HG03095 (cell line): ENCODE data around the gene TGIF2.
A peak's percentile ranks its signal among the peaks of the same experiment; 100 is the strongest.
"Not testable (repeated sequence)": the region's sequence is repeated elsewhere in the genome, so short reads cannot be mapped to it uniquely, and the experiment has no call there.

Source experiments
- ATAC-seq: cut with Tn5 transposase; IDR thresholded peaks from one replicate; pipeline ENCODE4 v1.9.1; 2021; ENCODE audit warnings: moderate library complexity; ENCODE audit not compliant: unreplicated experiment

The TGIF2 gene

DNA sequence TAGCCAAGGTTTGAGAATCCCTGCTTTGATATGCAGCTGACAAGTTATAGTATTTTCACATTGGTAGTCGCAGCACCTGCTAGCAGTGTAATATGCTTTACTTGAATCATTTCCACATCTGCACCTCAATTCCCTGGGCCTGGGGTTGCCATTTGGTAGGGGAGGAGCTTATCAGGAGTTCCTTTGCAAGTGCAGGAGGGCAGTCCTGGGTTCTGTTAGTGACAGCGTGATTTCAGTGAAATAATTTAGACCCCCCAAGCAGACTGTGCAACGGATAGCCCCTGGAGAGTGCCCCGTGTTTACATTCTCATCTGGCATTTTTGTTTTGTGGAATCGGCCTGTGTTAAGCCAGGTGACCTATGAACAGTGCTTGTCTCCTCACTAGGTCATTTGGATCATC is 38.2 kb downstream of the TGIF2 start:
- no peak for ATAC-seq

- ATAC-seq, result no peak
Observed at GRCh38 chr20:36613974-36614373, 40.6 kb downstream of the TGIF2 start.

DNA sequence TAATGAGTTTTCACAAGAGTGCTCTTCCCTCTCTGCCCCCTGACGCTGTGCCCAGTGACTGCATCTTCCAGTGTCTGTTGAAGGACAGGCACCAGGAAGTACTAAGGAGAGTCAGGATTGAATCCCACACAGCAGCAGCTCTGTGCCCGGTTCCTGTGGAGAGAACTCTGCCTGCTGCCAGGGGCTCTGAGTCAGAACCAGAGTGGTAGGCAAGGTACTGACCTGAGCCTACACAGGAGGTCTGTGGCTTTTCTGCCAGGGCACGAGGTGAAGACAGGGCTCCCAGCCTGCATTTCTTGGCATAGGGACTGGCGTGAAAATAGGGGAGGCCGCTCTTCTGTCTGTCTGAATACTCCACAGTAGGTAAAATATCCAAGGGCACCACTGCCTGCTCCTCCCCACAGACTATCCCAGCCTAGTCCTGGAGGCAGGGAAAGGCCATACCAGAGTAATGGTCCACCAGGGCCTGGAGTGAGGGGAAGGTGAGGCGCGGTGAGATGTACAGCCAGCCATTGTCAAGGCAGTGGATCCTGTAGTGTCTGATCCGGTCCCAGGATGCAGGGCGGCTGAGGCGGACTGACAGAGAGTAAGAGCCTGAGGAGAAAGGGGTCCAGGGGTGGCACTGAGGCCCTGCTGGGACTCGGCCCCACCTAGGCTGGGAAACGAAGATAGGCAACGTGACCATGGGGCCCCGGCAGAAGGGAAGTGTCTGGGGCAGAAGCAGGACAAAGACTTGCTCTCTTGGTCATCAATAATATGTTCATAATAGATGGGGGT is 41.6 kb downstream of the TGIF2 start:
- no peak for ATAC-seq

- ATAC-seq, result no peak
Observed at GRCh38 chr20:36620917-36621316, 47.5 kb downstream of the TGIF2 start.

GRCh38 chr20:36623444-36623843 is 50.0 kb downstream of the TGIF2 start:
- ATAC-seq, result no peak

GRCh38 chr20:36624068-36624943 is 50.9 kb downstream of the TGIF2 start:
- no peak for ATAC-seq

- ATAC-seq, result no peak
Observed at GRCh38 chr20:36624944-36625324, 51.5 kb downstream of the TGIF2 start.

DNA sequence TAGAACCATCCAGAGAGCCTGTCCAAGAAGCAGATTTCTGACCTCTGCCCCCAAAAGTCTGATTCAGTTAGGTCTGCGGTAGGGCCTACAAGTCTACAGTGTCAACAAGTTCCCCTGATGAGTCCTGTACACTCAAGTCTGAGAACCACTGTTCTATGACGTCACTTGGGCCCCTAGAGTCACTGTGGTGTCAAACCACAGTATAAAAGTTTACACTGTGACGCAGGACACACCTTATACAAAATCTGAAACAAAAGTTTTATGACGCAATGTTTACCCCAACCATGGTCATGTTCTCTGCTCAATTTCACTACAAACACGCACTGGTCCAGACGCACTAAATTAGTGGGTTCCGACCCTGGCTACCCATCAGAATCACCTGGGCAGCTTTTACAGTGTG is 54.7 kb downstream of the TGIF2 start:
- ATAC-seq, result no peak

- peak; percentile 54 for ATAC-seq
Observed at GRCh38 chr20:36629719-36630681, 56.6 kb downstream of the TGIF2 start.

DNA sequence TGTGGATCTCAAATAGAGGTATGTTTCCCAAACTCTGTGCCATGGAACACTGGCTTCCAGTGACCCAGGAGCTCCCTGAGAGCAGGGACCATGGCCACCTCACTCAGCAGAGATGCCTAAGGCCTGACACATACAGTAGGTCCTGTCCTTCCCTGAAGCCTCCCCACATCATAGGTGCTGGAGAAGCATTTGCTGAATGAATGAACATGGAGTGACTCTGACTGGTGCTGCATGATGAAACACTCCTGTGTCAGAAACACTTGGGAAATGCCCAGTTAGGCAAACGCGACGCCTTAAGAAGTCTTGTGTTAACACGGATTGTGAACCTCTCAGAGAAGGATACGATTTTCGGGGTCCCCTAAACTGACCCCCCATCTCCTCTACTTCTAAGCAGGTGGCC is 58.2 kb downstream of the TGIF2 start:
- no peak for ATAC-seq

DNA sequence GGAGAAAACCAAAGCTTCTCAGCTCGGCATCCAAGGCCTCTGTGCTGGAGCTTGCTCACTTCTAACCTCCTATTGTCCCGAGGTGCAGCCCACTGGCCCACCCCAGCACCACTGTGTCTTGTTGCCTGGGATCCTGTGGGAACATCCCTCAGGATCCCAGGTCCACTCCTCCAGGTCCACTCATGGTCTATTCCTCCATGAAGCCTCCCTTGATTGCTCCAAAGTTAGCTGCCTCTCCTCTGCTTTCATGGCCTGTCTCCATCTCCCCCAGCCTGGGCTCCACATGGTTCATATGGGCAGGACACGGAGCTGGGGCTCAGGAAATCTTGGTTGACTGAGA is 58.7 kb downstream of the TGIF2 start:
- no peak for ATAC-seq

DNA sequence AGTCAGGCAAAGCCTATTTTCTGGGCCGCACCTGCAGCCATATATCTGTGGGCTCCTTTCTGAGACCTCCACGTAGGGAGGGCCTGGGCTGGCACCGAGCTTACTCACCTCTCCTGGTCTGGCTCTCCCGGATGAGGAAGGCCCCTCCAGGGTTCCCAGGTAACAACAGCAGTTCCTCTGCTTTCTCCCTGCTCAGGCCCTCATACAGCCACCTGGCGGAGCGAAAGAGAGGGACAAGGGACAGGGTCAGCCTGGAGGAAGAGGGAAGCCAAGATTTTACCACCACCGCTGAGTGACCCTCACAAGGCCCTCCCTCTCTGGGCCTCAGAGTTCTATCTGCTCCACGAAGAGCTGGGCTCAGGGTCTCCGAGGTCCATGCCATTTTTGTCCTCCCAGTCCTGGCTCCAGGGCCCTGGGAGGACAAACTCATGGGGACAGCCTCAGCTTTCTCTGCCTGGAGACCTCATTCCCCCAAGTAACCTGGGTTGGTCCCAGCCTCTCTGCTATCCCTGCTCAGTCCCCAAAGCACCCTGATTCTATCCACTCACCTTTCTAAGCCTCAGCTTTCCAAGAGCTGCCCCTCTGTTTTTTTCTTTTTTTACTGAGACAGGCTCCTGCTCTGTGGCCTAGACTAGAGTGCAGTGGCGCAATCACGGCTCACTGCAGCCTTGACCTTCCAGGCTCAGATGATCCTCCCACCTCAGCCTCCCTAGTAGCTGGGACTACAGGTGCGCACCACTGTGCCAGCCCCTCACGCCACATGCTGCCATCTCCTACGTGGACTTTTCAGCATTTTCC is 59.3 kb downstream of the TGIF2 start:
- ATAC-seq, result no peak

DNA sequence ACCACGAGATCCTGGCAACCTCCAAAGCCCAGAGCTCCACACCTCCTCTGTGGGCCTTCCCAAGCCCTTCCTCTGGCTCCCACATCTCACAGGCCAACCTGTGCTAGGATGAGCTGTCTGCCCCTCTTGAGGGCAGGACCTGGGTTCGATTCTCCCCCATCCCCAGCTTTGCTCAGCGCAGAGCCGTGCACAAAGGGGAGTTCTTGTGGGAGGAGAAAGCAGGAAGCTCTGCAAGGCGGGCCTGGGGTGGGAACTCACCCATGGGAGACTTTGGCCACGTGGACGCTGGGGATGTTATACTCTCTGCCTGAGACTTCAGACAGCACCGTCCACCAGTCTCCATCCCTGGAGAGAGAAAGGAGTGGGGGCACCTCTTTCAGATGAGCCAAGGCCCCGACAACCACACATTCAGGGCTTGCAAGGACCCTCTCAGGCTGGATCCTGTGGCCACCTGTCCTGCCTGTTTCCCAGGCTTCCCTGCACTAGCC is 59.9 kb downstream of the TGIF2 start:
- ATAC-seq, result no peak

GRCh38 chr20:36634342-36634741 is 60.9 kb downstream of the TGIF2 start:
- ATAC-seq, result no peak

GRCh38 chr20:36638876-36639400 is 65.5 kb downstream of the TGIF2 start:
- not testable (repeated sequence) for ATAC-seq

- ATAC-seq, result no peak
Observed at GRCh38 chr20:36641506-36641843, 68.1 kb downstream of the TGIF2 start.

- no peak for ATAC-seq
Observed at GRCh38 chr20:36642136-36642535, 68.7 kb downstream of the TGIF2 start.
